Fibroblast of the aortic adventitia (primary cell): ENCODE results near the gene EFEMP1. TPM values are rescaled to one million over a fixed set of nuclear protein-coding genes. Genes with fewer than 3 reads are reported as not detected.

Experiments used
- DNase-seq: peaks from one replicate; pipeline ENCODE4 v3.0.0-alpha.2; 2010; ENCODE audit warnings: low read depth
- H3K4me3 ChIP-seq: 2 replicates; pipeline ENCODE4 v1.5.1; 2011; ENCODE audit warnings: low read depth, mild to moderate bottlenecking, control low read depth, low read length, moderate library complexity
- total RNA-seq: library from RNA; depleted of rRNA; stranded (reverse); fragments of >200 nt; gene quantifications from 2 replicates; pipeline ENCODE4 v1.2.3, GENCODE V29; 2012; ENCODE audit warnings: low replicate concordance
- TF ChIP-seq, protein P1 (sequence below): IDR thresholded peaks from 2 replicates; pipeline ENCODE4 v1.5.1; 2011; ENCODE audit warnings: mild to moderate bottlenecking, low read length, control low read depth, inconsistent platforms; ENCODE audit not compliant: insufficient read depth

Gene EFEMP1
- total RNA-seq, 1 donor: 652 TPM

DNA sequence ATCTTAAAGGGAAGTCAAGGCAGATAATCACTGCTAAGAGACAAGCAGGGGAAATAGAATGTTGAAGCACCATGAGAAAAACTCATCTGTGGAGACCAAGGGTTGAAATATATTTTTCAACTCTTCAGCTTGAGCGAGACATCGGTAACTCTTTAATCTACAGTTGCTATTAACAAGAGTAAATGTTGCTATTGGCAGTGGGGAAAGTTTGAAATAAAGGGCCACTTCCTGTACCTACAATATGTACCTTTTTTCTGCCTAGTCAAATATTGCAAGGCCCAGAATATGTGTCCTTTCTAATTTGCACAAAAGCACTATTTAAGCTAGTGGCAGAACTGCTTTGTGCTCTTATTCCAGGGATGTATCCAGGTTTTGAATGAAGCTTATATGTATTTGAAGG is 65.8 kb downstream of the EFEMP1 start:
- no peak for DNase-seq
- TF ChIP-seq, protein P1, sequence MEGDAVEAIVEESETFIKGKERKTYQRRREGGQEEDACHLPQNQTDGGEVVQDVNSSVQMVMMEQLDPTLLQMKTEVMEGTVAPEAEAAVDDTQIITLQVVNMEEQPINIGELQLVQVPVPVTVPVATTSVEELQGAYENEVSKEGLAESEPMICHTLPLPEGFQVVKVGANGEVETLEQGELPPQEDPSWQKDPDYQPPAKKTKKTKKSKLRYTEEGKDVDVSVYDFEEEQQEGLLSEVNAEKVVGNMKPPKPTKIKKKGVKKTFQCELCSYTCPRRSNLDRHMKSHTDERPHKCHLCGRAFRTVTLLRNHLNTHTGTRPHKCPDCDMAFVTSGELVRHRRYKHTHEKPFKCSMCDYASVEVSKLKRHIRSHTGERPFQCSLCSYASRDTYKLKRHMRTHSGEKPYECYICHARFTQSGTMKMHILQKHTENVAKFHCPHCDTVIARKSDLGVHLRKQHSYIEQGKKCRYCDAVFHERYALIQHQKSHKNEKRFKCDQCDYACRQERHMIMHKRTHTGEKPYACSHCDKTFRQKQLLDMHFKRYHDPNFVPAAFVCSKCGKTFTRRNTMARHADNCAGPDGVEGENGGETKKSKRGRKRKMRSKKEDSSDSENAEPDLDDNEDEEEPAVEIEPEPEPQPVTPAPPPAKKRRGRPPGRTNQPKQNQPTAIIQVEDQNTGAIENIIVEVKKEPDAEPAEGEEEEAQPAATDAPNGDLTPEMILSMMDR: no peak
- H3K4me3 ChIP-seq: no peak overlapping the region

DNA sequence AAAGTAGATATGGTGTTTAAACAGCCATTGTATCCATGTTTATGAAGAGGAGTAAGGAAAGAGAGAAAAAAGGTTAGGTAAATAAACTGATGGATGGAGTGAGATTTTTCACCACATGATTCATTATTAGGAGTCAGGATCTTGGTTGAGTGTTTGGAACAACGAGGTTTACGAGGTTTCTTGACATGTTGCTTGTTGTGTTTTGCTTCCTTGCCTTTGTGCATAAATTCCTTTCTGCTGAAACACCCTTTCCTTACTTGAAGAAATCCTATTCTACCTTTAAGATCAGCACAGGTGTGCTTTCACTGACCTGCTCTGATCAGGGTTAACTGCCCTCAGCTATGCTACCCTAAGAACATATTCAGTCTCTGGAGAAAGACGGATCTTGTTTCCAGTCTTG is 66.6 kb downstream of the EFEMP1 start:
- H3K4me3 ChIP-seq: no peak overlapping the region
- peak; percentile 38 for DNase-seq
- TF ChIP-seq, protein P1: no peak

DNA sequence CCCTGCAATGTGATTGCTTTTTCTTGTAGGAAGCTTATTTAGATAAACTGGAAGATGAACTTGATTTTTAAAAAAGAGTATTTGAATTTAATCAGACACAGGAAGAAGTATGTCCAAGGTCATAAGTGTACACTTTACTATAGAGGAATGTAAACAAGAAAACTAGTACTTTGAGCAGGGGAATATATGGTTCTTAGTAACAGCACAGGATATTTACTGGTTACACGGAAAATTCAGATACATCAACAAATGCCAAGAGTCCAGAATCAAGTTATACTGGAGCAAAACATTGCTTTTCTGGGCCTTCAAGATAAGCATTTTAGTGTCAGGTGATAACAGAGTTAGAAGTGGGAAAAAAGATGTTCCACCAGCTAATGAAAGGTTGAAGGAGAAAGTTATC is 75.5 kb downstream of the EFEMP1 start:
- TF ChIP-seq, protein P1: no peak
- H3K4me3 ChIP-seq: no peak overlapping the region
- no peak for DNase-seq

DNA sequence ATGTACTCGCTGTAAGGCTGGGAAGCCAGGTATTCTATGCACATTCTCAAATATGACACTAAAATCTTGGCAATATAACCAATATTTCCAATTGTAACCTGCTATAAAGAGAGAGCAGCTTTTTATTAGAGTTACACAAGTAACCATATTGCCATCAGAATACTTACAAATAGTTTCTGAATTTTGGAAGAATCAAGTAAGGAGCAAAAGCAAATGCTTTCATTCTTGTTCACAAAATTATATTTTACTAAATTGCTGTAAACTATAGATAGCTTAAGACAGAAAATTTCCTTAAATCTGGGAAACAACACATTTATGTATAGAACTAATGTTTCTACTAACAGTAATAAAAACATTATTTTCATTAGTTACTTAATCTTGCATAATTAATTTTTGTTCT is 77.2 kb downstream of the EFEMP1 start:
- DNase-seq: no peak
- H3K4me3 ChIP-seq: no peak overlapping the region
- TF ChIP-seq, protein P1: no peak

DNA sequence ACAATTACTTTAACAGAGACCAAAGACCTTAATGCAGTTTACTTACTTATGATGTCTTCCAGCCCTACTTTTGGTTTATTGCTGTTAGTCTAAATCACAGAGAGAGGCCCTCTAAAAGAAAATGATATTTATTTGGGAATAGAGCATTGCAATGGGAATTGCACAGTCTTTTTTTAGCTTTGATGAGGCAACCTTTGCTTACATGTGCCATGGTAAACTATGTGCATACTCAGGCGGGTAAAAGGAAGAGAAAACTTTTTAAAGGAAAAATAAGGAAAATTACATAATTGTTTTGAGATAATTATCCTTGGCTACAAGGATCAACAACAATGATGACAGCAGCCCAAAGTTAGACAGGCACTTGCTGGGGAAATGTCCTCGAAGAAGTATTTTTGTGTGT is 78.6 kb downstream of the EFEMP1 start:
- TF ChIP-seq, protein P1: no peak
- H3K4me3 ChIP-seq: no peak overlapping the region
- no peak for DNase-seq

DNA sequence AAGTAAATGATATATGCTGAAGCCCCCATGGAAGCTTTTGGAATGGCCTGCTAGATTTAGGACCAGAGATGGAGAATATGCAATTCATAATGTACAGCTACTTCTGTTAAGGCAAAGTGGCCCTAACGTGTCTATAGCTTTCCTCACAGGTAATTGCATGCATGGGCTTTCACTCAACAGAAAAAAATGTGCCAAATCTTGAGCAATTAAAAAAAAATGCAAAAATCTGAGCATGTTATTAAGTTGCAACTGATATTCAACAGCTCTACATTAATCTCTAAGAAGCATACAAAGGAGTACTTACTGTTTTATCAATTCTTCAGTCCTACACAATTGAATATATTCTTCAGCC is 79.6 kb downstream of the EFEMP1 start:
- no peak overlapping the region for H3K4me3 ChIP-seq
- no peak for DNase-seq
- TF ChIP-seq, protein P1: no peak
